Eye (tissue), 1 donor: ENCODE data around the gene FBRSL1.
"Not testable (repeated sequence)": the region's sequence is repeated elsewhere in the genome, so short reads cannot be mapped to it uniquely, and the experiment has no call there.

Source experiments
- DNase-seq: peaks from one replicate; pipeline ENCODE4 v3.0.0-alpha.2; 2015

The FBRSL1 gene

DNA sequence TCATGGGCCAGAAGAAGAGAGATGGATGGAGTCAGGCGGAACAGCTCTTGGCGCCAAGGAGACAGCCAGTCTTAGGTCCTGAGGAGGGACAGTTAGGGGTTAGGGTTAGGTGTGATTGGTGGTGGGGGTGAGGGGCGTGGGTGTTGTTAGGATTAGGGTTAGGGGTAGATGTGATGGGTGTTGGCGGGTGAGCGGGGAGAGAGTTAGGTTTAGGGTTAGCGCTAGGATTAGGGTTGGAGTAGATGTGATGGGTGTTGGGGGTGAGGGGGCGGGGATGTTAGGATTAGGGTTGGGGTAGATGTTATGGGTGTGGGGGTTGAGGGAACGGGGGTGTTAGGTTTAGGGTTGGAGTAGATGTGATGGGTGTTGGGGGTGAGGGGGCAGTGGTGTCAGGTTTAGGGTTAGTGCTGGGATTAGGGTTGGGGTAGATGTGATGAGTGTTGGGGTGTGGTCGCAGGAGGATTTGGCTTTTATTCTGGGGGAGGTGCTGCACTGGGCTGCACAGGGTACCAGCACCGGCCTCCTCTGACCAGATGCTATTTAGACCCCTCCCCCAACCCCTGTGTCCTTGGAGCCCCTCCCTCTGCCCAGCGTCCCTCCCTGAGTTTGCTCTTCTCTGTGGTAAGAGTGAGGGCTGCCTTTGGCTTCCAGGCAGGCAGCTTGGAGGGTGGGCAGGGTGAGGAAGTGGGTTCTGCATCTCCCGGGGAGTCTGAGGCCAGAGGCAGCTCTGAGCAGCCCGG lies 35.6 kb upstream of the FBRSL1 start:
- no peak for DNase-seq

DNA sequence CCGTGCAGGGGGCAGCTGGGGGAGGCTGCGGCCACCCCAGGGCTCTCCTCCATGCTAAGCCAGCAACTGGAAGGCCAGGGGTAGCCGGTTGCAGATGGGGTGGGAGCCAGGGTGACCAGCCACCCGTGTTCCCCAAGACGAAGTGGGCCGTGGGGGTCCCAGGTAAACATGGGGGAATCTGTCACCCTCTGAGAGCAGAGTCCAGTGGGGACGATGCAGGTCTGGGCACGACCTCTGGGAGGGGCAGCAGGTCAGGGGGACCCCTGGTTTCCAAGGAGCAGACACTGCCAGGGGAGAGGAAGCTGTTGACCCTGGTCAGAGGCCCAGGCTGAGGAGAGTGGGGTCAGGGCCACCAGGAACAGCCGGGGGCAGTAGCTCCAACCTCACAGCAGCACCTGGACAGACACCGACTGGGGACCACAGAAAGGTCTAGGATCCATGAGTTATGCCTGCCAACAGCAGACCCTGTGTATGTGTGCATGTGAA lies 35.0 kb upstream of the FBRSL1 start:
- no peak for DNase-seq

DNA sequence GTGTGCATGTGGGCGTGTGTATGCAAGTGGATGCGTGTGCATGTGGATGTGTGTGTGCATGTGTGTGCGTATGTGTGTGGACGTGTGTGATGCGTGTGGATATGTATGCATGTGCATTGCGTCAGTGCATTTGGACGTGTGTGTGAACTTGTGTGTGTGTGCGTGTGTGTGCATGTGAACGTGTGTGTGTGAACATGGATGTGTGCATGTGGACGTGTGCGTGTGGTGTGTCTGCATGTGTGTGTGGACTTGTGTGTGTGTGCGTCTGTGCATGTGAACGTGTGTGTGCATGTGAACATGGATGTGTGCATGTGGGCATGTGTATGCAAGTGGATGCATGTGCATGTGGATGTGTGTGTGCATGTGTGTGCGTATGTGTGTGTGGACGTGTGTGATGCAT lies 34.4 kb upstream of the FBRSL1 start:
- no peak for DNase-seq

DNA sequence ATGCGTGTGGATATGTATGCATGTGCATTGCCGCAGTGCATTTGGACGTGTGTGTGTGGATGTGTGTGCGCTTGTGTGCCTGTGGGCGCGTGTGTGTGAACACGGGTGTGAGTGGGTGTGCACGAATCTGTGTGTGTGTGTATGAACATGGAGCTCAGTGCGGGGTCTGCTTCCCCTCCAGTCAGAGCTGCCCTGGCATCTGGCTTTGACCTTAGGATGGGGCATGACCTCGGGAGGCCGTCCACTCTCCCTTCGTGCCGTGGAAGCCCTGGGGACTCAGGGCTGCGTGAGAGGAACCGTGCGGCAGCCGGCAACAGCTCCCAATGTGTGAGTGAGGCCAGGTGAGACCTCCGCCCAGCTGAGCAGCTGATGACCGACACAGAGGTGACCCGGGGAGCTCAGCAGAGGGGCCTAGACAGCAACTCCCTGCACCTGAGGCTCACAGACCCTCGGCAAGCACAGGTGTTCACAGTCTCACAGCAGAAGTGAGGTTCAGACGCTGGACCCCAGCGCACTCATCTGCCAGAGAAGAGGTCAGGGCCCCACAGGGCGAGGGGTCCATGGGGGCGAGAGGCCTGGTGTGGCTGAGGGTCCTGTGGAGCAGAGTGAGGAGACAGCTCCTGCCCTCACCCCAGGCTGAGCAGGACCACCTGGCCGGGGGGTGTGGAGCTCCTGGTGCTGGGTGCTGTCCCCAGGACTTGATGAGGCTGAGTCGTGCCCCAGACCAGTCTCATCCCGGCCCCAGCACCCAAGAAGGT lies 33.6 kb upstream of the FBRSL1 start:
- DNase-seq: no peak

DNA sequence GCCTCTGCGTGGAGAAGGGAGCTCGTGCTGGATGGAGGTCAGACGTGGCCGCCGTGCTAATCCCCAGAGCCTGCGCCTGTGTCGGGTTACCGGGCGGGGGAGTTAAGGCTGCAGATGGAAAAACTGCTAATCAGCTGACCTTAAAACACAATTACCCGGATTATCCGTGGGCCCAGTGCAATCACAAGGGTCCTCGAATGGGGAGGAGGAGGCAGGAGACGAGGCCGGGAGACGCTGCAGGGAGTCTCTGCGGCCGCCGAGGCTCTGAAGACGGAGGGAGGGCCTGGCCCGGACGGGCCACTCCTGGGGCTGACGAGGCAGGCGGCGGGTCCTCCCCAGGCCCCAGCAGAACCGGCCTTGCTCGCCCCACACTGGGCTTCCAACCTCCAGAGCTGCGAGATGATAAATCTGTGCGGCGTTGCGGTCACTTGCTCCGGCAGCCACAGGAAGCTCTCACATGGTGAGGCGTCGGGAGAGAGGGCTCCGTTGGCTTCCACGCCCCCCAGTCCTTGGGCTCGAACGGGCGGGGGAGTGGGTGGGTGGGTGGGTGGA lies 32.9 kb upstream of the FBRSL1 start:
- peak; percentile 66 for DNase-seq

DNA sequence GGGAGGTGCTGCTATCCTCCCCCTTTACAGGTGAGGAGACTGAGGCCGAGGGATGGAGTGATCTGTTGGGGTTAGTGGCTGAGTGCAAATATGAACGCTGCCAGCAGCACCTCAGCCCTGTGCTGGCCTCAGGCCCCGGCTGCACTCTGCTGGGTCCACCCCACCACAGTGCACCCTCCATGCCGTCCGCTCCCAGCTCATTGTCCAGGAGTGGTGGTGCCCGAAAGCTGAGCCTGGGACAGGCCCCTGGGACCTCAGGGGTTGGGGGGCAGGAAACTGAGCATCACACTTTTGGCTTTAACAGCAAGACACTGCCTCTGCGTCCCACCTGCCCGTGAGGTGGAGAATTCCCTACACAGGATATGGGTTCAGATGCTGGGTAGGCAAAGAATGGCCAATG lies 31.5 kb upstream of the FBRSL1 start:
- no peak for DNase-seq

DNA sequence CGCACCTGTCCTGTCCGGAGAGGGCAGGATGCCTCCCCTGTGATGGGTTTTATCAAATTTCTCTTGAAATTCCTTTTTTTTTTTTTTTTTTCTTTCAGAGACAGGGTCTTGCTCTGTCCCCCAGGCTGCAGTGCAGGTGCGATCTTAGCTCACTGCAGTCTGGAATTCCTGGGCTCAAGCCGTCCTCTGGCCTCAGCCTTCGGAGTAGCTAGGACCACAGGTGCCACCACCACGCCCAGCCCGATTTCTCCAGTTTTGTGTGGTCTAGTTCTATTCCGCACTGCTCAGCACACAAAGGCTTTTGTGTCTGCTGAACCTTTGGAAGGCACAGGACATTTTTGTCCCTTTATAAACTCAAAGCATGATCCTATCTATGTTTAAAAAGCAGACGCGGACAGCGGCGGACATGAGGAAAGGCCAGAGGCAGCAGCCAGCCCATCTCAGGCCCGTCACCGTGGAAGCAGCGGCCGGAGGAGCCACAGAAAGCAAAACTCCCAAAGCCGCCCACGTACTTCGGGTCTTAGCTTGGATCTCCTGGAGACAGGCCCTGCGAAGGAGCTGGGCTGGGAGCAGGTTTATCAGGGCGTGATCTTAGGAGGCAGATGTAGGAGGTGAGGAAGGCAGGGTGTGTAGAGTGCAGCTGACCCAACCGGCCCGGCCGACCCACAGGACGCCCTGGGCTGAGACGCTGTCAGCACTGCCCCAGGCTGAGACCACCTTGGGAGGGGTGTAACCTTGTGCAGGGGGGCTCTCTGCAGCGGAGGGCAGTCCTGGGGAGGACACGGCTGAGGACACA lies 30.9 kb upstream of the FBRSL1 start:
- no peak for DNase-seq

DNA sequence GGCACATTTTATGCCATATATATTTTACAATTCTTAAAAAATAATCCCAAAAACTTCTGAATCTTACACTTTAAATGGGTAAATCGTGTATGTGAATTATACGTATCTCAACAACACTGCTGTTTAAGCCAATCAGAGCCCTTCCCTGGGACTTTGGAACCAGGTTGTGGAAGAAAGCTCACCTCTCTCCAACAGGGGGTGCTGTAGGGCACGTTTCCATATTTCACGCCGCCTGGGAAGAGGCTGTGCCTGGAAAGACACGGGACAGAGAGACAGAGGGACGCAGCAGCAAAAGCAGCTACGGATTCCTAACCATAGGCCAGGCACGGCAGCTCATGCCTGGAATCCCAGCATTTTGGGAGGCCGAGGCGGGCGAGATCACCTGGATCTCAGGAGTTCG lies 29.4 kb upstream of the FBRSL1 start:
- no peak for DNase-seq

DNA sequence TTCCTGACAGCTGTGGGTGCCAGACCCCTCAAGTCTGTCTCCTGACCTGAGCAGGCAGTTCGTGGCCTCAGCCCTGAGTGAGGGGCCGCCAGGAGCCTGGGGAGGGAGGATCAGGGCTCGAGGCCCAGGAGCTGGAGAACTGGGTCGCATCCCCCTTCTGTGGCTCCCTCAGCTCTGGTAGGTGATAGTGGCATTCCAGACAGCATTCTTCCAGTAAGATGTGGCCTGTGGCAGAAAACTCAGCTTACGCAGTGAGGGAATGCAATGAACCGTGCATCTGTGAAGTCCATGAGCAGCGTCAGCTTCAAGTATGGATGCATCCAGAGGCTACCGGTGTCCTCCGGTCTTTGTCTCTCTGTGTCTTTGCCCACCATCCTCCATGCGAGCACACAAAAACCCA lies 28.4 kb upstream of the FBRSL1 start:
- DNase-seq: no peak

DNA sequence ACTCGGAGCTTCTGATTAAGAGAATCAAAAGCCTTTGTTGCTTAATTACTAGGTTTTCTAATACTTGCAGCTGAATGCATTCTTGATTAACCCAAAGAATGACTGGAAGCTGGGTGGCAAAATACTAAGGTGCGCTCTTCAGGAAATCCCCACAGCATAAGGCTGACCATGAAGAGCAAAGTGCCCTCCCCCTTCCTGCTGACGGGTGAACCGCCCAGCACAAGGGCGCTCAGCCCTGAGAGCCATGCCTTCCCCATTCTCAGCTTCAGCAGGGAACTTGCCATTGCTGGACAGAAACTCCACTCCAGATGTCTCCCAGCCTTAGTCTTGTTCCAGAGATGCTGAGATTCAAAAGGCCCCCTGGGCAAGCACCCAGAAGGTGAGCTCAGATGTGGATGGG lies 27.2 kb upstream of the FBRSL1 start:
- no peak for DNase-seq

DNA sequence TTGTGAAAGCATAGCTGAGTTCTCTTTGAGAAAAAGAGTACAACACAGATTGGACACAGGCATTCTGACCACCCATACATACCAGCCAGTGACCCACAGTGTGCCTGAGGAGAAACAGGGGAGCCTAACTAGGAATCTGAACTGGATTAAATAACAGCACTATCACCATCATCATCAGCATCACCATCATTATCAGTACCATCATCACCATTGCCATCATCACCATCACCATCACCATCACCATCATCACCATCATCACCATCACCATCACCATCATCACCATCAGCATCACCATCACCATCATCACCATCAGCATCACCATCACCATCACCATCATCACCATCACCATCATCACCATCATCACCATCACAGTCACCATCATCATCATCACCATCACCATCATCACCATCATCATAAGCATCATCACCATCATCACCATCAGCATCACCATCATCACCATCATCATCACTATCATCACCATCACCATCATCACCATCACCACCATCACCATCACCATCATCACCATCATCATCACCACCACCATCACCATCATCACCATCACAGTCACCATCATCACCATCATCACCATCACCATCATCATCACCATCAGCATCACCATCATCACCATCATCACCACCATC lies 26.5 kb upstream of the FBRSL1 start:
- not testable (repeated sequence) for DNase-seq

DNA sequence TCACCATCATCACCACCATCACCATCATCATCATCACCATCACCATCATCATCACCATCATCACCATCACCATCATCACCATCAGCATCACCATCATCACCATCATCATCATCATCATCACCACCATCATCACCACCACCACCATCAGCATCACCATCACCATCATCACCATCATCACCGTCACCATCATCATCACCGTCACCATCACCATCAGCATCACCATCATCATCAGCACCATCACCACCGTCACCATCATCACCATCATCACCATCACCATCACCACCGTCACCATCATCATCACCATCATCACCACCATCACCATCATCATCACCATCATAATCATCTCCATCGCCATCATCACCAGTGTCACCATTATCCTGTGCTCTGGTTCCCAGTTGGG lies 25.6 kb upstream of the FBRSL1 start:
- not testable (repeated sequence) for DNase-seq

DNA sequence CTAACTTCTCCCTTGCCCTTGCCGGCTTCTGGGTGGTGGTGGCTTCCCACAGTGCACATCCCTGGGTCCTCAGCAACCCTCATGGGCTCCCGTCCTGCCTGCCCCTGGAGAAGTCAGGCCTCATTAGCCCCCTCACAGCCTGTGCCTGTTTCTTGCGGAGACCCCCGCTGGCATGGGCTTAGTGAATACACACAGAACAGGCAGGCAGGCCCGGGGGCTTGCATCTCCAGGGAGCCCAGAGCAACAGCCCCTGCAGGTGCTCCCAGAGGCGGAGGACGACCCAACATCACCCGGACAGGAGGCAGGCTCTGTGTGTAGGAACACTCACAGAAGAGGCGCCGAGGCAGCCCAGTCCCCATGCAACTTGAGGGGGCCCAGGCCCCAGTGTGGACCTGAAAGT lies 25.1 kb upstream of the FBRSL1 start:
- DNase-seq: no peak

DNA sequence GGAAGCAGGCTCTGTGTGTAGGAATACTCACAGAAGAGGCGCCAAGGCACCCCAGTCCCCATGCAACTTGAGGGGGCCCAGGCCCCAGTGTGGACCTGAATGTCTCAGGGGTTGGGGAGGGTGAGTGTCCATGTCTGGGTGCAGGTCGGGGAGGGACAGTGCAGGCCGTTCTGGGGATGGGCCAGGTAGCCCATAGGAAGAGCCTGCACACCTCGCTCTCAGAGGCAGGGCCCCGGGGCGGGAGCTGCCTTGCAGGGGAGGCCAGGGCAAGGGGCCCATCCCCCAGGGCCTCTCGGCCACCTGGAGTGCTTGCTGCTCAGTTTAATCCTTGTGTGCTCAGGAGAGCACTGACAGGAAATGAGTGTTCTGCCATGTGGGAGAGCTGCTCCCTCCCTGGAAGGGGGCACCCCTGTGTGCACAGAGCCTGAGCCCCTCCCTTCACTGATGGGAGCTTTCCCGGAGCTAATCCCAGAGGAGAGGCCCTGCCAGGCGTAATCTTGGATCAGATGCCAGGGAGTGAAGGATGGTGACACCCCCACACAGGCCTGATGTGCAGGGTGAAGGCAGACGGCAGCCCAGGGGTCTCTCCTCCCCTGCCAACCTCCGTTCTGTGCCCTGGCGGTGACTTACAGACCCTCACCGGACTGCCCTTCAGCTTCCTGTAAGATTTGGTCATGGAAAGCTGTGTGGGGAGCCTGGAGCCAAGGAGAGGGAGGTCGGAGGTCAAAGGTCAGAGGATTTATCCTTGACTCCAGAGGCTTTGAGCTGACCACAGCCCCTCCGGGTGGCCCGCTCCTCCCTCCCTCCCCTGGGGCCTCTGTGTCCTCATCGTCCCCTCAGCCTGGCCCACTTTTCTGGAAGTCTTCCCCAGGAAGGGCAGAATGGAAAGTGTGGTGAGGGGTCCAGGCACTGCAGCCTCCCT lies 24.4 kb upstream of the FBRSL1 start:
- peak; percentile 34 for DNase-seq

DNA sequence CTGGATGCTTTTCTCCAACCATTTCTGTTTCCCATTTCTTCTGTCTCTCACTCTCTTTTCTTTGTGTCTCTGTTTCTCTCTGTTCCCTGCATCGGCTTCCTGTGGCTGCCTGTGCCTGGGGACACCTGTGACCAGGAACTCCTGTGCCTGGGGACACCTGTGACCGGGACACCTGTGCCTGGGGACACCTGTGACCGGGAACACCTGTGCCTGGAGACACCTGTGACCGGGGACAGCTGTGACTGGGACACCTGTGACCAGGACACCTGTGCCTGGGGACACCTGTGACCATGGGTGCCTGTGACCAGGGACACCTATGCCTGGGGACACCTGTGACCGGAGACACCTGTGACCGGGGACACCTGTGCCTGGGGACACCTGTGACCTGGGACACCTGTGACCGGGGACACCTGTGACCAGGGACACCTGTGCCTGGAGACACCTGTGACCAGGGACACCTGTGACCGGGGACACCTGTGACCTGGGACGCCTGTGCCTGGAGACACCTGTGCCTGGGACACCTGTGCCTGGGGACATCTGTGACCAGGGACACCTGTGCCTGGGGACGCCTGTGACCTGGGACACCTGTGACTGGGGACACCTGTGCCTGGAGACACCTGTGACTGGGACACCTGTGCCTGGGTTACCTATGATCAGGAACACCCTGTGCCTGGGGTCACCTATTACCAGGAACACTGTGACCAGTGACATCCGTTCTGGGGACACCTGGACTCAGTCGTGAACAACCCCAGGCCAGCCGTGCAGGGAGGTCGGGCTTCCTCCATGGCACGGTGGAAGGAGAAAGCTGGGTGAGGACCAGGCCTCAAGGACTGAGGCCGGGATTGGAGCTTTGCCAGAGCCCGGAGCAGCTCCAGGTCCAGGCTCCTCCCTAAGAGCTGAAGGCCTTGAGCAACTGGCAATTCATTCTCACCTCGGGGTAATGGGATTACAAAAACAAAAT lies 23.4 kb upstream of the FBRSL1 start:
- DNase-seq: no peak

DNA sequence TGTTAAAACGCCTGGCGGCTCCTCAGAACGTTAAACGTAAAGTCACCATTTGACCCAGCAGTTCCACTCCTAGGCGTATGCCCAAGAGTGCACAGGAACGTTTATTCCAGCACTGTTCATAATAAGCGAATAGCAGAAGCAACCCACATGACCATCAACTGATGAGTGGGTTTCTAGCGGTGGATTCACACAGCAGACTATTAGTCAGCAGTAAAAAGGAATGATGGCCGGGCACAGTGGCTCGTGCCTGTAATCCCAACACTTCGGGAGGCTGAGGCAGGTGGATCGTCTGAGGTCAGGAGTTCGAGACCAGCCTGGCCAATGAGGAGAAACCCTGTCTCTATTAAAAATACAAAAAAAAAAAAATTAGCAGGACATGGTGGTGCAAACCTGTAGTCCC lies 22.4 kb upstream of the FBRSL1 start:
- no peak for DNase-seq

DNA sequence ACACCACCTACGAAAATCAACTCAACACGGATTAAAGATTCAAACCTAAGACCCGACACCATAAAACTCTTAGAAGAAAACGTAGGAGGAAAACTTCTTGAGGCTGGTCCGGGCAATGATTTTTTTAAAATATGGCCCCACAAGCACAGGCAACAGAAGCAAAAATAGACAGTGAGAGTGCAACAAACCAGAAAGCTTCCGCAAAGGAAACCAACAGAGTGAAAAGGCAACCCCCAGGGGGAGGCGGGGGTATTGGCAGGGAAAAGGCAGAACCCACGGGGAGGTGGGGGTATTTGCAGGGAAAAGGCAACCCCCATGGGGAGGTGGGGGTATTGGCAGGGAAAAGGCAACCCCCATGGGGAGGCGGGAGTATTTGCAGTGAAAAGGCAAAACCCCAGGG lies 20.5 kb upstream of the FBRSL1 start:
- DNase-seq: no peak

DNA sequence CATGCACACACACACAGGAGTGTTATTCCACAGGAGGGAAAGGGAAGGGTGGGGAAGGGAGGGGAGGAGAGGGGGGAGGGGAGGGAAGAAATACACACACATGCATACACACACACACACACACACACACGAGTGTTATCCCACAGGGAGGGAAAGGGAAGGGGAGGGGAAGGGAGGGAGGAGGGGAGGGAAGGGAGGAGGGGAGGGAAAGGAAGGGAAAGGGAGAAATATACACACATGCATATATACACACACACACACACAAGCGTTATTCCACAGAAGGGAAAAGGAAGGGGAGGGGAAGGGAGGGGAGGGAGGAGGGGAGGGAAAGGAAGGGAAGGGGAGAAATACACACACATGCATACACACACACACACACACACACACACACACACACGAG lies 19.6 kb upstream of the FBRSL1 start:
- peak; percentile 47 for DNase-seq

DNA sequence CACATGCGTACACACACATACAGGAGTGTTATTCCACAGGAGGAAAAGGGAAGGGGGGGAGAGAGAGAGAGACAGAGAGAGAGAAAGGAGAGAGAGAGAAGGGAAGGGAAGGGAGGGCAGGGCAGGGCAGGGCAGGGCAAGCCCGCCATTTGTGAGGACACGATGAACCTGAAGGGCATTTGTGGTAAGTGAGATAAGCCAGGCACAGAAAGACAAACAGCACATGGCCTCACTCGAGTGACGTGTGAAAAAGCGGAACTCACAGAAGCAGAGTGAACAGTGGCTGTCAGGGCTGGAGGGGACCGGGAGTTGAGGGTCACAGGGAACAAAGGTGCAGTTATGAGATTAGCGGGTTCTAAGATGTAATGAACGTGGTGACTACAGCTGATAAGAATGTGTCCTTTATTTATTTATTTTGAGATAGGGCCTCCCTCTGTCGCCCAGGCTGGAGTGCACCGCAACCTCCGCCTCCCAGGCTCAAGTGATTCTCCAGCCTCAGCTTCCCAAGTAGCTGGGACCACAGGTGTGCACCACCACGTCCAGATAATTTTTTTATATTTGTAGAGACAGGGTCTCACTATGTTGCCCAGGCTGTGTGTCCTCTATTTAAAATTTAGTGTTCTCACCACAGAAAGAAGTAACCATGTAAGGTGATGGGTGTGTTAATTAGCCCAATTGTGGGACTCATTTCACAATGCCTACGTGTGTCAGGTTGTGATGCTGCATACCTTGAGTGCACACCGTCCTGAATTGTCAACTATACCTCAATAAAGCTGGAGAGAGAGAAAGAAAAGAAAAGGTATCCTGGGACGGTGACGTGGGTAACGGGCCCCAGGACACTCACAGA lies 18.7 kb upstream of the FBRSL1 start:
- no peak for DNase-seq
